HUES6 (cell line): ENCODE results near the gene LAMC3.

Experiments used
- H3K27ac ChIP-seq: 2 replicates; pipeline ENCODE4 v1.7.0; 2013; ENCODE audit warnings: low read depth, mild to moderate bottlenecking, low read length, inconsistent platforms
- H3K27me3 ChIP-seq: 2 replicates; pipeline ENCODE4 v1.6.1; 2013; ENCODE audit warnings: low read length; ENCODE audit not compliant: control insufficient read depth, insufficient read depth
- H3K36me3 ChIP-seq: 2 replicates; pipeline ENCODE4 v1.6.1; 2013; ENCODE audit warnings: low read length; ENCODE audit not compliant: control insufficient read depth, insufficient read depth
- H3K4me1 ChIP-seq: 2 replicates; pipeline ENCODE4 v1.6.1; 2013; ENCODE audit warnings: low read length; ENCODE audit not compliant: control insufficient read depth, insufficient read depth
- H3K4me3 ChIP-seq: 2 replicates; pipeline ENCODE4 v1.5.1; 2013; ENCODE audit warnings: low read depth, low read length
- H3K9ac ChIP-seq: one replicate; pipeline ENCODE4 v1.6.1; 2013; ENCODE audit warnings: mild to moderate bottlenecking, low read length
- H3K9me3 ChIP-seq: 2 replicates; pipeline ENCODE4 v1.6.1; 2013; ENCODE audit warnings: low read depth, low read length; ENCODE audit not compliant: control insufficient read depth, insufficient read depth

Gene LAMC3

DNA sequence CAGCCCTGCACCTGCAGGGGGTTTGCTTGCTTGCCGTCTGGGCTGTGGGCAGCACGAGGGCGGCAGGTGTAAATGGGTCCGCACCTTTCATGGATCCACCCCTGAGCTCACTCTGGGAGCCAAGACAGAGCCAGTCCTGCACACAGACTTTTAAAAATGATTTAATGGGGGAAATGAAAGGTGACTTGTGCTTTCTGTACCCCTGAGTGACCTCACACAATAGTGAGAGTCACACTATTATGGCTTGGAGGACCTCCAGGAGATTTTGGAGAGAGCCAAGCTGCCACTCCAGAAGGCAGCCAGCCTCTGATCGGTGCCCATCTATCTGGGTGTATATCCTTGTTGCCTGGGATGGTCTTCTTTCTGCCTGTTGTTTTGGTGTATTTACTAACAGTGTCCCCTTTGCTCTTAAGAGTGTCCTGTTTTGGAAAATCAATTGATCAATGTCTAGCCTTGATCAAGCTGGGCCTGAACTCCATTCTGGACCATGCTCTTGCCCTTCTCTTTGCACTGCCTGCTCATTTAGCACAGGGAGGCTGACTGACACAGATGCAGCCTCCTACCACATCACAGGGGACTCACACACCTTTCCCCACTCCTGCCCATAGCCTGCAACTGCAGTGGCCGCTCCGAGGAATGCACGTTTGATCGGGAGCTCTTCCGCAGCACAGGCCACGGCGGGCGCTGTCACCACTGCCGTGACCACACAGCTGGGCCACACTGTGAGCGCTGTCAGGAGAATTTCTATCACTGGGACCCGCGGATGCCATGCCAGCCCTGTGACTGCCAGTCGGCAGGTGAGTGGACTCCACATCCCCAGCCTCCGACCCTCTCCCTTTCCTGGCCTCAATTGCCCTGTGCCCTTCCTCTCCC is 29.5 kb downstream of the LAMC3 start:
- no peaks in the 10 kb centered on the region for H3K4me1 ChIP-seq
- peaks cover 36% of the 10 kb centered on the region for H3K36me3 ChIP-seq
- no peaks in the 10 kb centered on the region for H3K27me3 ChIP-seq
- H3K9ac ChIP-seq: no peak overlapping the region
- peaks cover 4% of the 10 kb centered on the region; the same call in 1 of the 2 replicates for H3K9me3 ChIP-seq
- H3K4me3 ChIP-seq: no peak overlapping the region
- H3K27ac ChIP-seq: no peak overlapping the region

DNA sequence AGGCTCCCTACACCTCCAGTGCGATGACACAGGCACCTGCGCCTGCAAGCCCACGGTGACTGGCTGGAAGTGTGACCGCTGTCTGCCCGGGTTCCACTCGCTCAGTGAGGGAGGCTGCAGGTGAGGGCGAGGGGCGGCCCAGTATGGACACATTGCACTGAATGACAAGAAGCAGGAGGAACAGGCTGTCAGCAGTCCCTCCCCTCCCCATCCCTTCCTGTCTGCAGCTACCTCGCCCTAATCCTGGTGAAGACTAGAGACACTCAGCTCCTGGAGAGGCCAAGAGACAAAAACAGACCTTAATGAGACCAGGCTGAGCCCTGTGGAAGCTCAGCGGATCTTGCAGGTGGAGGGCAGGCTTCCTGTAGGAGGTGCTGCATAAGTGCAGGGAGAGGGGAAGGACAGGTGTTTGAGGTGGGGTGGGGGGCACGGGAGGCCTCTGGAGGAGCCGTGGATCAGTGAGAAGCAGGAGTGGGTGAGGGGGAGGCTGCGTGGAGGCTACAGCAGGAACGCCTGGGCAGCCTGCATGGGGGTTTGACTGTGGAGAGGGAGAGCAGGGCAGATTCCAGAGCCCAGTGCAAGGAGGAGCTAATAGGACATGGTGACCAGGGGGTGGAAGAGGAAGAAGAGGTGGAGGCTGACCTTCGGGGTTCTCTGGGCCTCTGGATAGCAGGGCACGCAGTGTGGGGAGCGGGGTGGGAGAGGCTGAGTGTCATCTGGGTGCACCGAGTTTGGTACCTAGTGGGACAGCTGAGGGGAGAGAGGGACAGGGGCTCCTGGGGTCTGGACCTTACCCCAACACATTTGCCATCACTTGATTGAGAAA is 30.4 kb downstream of the LAMC3 start:
- H3K27ac ChIP-seq: no peak overlapping the region
- H3K9ac ChIP-seq: no peak overlapping the region
- no peak overlapping the region for H3K4me3 ChIP-seq
- no peaks in the 10 kb centered on the region for H3K27me3 ChIP-seq
- H3K36me3 ChIP-seq: peaks cover 34% of the 10 kb centered on the region
- peaks cover 4% of the 10 kb centered on the region; the same call in 1 of the 2 replicates for H3K9me3 ChIP-seq
- no peaks in the 10 kb centered on the region for H3K4me1 ChIP-seq

DNA sequence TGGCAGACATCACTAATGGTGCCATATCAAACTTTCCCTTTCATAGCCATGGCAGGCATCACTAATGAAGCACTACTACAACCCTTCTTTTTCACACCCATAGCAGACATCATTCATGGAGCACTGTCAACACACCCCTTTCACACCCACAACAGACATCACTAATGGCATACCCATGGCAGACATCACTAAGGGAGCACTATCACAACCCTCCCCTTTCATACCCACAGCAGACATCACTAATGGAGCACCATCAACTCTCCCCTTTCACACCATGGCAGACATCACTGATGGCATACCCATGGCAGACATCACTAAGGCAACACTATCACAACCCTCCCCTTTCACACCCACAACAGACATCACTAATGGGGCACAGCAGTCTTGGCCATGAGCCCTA is 33.7 kb downstream of the LAMC3 start:
- Histone ChIP-seq H3K4me1 (no peaks in the 10 kb centered on the region), H3K27ac (no peak overlapping the region), H3K36me3 (peaks cover 26% of the 10 kb centered on the region), H3K9ac (no peak overlapping the region), H3K27me3 (no peaks in the 10 kb centered on the region), H3K4me3 (no peak overlapping the region), H3K9me3 (peaks cover 4% of the 10 kb centered on the region; the same call in 1 of the 2 replicates)

DNA sequence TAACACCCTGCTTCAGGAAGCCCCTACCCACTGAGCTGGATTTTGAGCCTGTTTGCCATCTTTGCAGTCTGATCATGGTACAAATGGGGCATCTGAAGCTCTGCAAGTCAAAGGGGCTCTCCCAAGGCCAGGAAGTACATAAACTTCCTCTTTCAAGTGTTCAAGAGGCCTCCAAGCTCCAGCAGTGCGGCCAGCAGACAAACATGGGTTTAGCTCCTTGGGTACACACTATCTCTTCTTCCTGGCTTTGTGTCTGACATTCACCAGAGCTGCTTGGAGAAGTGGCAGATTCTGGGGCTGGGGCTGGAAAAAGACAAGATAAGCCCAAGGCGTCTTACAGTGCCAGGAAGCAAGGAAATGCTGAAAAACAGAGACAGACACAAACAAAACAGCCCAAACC is 34.1 kb downstream of the LAMC3 start:
- no peak overlapping the region for H3K9ac ChIP-seq
- no peaks in the 10 kb centered on the region for H3K4me1 ChIP-seq
- H3K36me3 ChIP-seq: peaks cover 26% of the 10 kb centered on the region
- no peak overlapping the region for H3K4me3 ChIP-seq
- no peak overlapping the region for H3K27ac ChIP-seq
- no peaks in the 10 kb centered on the region for H3K27me3 ChIP-seq
- peaks cover 4% of the 10 kb centered on the region; the same call in 1 of the 2 replicates for H3K9me3 ChIP-seq

DNA sequence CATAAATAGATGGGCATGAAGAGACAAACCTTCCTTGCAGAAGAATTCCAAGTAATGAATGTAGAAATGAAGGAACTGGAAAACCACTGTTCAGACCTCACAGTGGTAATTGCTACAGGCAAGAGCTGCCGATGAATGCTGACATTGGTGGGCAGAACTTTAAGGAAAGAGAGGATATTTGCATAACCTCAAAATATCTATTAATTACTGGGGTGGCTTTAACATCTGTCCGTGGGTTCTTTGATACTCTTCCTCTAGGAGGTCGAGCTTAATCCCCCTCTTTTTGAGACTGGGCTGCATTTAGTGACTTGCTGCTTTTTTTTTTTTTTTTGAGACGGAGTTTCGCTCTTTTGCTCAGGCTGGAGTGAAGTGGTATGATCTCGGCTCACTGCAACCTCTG is 34.7 kb downstream of the LAMC3 start:
- no peak overlapping the region for H3K27ac ChIP-seq

DNA sequence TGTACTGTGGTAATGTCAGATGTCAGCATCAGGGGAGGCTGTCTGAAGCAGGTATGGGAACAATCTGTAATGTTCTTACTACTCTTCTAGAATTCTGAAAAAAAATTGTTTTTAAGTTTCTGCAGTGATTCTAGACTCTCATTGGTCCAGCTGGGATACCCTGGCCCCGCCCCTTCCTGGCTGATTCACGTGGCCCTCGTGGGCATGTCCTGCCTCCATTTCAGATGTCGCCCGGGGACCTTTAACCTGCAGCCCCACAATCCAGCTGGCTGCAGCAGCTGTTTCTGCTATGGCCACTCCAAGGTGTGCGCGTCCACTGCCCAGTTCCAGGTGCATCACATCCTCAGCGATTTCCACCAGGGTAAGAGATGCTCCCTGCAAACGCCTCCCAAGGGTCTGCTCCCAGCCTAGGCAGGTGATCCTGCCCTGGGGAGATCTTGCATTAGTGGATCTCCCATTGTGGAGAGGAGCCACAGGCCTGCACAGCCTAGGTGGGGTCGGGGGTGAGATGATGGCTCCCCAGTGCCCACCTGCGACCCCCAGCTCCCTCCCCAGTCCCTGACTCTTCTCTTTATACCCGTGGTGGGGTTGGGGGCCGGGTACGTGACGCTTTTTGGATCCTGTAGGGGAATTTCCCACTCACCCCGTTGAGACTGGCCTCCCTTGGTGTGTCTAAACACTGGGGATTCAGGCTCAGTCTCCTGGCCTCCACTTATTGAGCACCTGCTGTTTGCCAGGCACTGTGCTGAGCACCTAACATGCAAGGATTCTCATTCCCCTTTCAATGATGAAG is 36.5 kb downstream of the LAMC3 start:
- Histone ChIP-seq H3K36me3 (peaks cover 27% of the 10 kb centered on the region), H3K4me3 (no peak overlapping the region), H3K27ac (no peak overlapping the region), H3K9me3 (peaks cover 4% of the 10 kb centered on the region; the same call in 1 of the 2 replicates), H3K27me3 (no peaks in the 10 kb centered on the region), H3K9ac (no peak overlapping the region), H3K4me1 (no peaks in the 10 kb centered on the region)

More for the DNA sequence above, 34.7 kb downstream of the LAMC3 start:
- H3K4me3 ChIP-seq: no peak overlapping the region
- peaks cover 30% of the 10 kb centered on the region for H3K36me3 ChIP-seq
- no peaks in the 10 kb centered on the region for H3K4me1 ChIP-seq
- H3K27me3 ChIP-seq: no peaks in the 10 kb centered on the region
- H3K9ac ChIP-seq: no peak overlapping the region
- peaks cover 4% of the 10 kb centered on the region; the same call in 1 of the 2 replicates for H3K9me3 ChIP-seq

DNA sequence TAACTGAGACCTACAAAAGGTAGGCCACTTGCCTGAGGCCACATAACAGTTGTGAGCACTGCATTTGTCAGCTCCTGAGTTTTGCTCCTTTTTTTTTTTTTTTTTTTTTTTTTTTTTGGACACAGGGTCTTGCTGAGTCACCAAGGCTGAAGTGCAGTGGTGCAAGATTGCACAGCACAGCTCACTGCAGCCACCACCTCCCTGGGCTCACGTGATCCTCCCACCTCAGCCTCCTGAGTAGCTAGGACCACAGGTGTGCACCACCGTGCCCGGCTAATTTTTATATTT is 37.1 kb downstream of the LAMC3 start:
- no peaks in the 10 kb centered on the region for H3K27me3 ChIP-seq
- H3K9ac ChIP-seq: no peak overlapping the region
- peaks cover 4% of the 10 kb centered on the region; the same call in 1 of the 2 replicates for H3K9me3 ChIP-seq
- H3K4me3 ChIP-seq: no peak overlapping the region
- no peak overlapping the region for H3K27ac ChIP-seq
- no peaks in the 10 kb centered on the region for H3K4me1 ChIP-seq
- peaks cover 23% of the 10 kb centered on the region for H3K36me3 ChIP-seq

DNA sequence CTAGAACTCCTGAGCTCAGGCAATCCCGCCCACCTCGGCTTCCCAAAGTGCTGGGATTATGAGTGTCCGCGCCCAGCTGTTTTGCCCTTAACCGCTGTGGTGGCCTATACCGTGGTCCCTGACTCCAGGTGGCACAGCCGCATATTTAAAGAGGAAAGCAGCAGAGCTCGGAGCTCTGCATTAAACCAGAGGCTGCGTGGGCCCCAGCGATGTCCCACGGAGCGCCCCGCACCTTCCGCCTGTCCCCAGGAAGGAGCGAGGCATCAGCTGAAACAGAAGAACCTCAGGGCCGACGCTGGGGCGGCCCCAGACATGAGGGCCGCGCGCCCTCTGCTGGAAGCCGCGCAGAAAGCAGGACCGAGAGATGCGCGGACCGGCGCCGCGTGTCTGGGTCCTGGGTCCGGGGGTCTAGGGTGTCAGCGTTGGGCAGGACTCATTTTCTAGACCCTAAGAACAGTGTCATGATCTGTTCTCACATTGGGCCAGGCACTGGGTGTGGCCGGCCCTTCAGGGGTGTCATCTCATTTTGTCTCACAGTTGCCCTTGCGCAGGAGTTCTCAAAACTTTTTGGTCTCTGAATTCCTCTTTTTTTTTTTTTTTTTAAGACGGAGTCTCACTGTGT is 37.7 kb downstream of the LAMC3 start:
- Histone ChIP-seq H3K9me3 (peaks cover 4% of the 10 kb centered on the region; the same call in 1 of the 2 replicates), H3K36me3 (peaks cover 17% of the 10 kb centered on the region; the same call in 1 of the 2 replicates), H3K4me3 (no peak overlapping the region), H3K9ac (no peak overlapping the region), H3K27ac (no peak overlapping the region), H3K27me3 (no peaks in the 10 kb centered on the region), H3K4me1 (no peaks in the 10 kb centered on the region)

DNA sequence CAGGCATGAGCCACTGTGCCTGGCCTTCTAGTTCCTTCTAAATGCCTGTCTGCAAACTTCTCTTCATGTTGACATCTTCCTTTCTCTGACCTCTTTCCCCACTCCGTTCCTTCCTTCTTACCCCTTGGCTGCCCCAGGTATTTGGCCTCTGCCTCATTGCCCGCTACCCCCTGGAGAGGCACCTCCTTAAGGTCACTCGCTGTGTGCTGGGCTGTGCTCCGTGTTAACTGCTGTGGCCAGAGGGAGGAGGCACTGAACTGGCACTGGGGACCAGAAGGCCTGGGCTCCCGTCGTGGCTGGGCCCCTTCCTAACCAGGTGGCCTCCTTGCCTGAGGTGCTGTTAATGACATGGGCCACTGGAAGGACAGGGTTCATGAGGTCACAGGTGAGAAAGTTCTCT is 39.4 kb downstream of the LAMC3 start:
- Histone ChIP-seq H3K36me3 (peaks cover 7% of the 10 kb centered on the region; the same call in 1 of the 2 replicates), H3K9me3 (no peaks in the 10 kb centered on the region), H3K27ac (no peak overlapping the region), H3K27me3 (no peaks in the 10 kb centered on the region), H3K9ac (no peak overlapping the region), H3K4me1 (no peaks in the 10 kb centered on the region), H3K4me3 (no peak overlapping the region)

DNA sequence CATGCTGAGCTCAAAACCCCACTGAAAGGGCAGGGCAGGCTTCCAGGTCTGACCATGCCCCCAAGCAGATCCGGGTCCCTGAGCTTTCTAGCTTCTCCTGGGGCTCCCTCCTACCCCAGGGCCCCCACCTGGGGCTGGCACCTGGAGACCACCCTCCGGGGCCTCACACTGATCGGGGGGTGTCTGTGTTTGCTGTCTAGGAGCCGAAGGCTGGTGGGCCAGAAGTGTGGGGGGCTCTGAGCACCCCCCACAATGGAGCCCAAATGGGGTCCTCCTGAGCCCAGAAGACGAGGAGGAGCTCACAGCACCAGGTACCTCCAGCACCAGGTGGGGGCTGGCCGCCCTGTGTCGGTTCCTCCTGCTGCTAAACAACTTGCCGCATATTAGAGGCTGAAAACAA is 39.8 kb downstream of the LAMC3 start:
- peaks cover 7% of the 10 kb centered on the region; the same call in 1 of the 2 replicates for H3K36me3 ChIP-seq
- H3K27me3 ChIP-seq: no peaks in the 10 kb centered on the region
- H3K27ac ChIP-seq: no peak overlapping the region
- H3K4me1 ChIP-seq: no peaks in the 10 kb centered on the region
- H3K4me3 ChIP-seq: no peak overlapping the region
- no peak overlapping the region for H3K9ac ChIP-seq
- no peaks in the 10 kb centered on the region for H3K9me3 ChIP-seq
